ENCODE measurements around the gene AGAP9. TPM values are rescaled to one million over a fixed set of nuclear protein-coding genes. Genes with fewer than 3 reads are reported as not detected.
A peak's percentile ranks its signal among the peaks of the same experiment; 100 is the strongest.
"Not testable (repeated sequence)": the region's sequence is repeated elsewhere in the genome, so short reads cannot be mapped to it uniquely, and the experiment has no call there.

The AGAP9 gene
- total and polyA plus RNA-seq, 2 experiments from 2014 or later = 2.6 to 3.7 TPM

GRCh38 chr10:47485943-47486342 lies 37.5 kb downstream of the AGAP9 start:
- H3K9me3 ChIP-seq (ENCODE audit: low read depth); in situ Hi-C loops (cut with MboI); H3K4me3 ChIP-seq; H3K27me3 ChIP-seq (replicated peaks; ENCODE audit: insufficient read depth); H3K4me2 ChIP-seq (ENCODE audit: unreplicated experiment); H2AFZ ChIP-seq; H3K9me2 ChIP-seq (ENCODE audit: insufficient read depth); H3K36me3 ChIP-seq (ENCODE audit: low read depth); H4K20me1 ChIP-seq (ENCODE audit: insufficient read depth); H3F3A ChIP-seq (ENCODE audit: insufficient read depth); H3K79me2 ChIP-seq (ENCODE audit: insufficient read depth); H3K4me1 ChIP-seq (ENCODE audit: insufficient read depth): not testable (repeated sequence)
- Histone ChIP-seq H3K9ac (peak overlapping the region; percentile 18; the same call in 1 of the 2 replicates), H3K27ac (peak overlapping the region; percentile 60)
- WGBS, 2 experiments (ENCODE audit: low coverage in 1 of 2, low lambda C conversion rate in 2 of 2, missing lambda C conversion rate in 2 of 2) = 0 to 25% methylated on average over 3 to 4 of the region's 4 CpGs
- DNase-seq = peak; percentile 77

- in situ Hi-C loops (cut with MboI); H4K20me1 ChIP-seq (ENCODE audit: insufficient read depth): not testable (repeated sequence)
- 94 to 96% methylated on average over 11 of the region's 11 CpGs for WGBS, 2 experiments (ENCODE audit: low coverage in 1 of 2, low lambda C conversion rate in 2 of 2, missing lambda C conversion rate in 2 of 2)
Measured at GRCh38 chr10:47484786-47485185, 38.7 kb downstream of the AGAP9 start.

GRCh38 chr10:47483923-47484322 lies 39.5 kb downstream of the AGAP9 start, which contains the start of gene ANXA8:
TSS of gene ANXA8 (minus strand) at chr10:47484115. CDS start at chr10:47483933, 182 bp downstream.
- H3K9me3 ChIP-seq (ENCODE audit: low read depth); H4K20me1 ChIP-seq (ENCODE audit: insufficient read depth); H3K27ac ChIP-seq; H2AFZ ChIP-seq; H3F3A ChIP-seq (ENCODE audit: insufficient read depth); DNase-seq; in situ Hi-C loops (cut with MboI); H3K4me3 ChIP-seq; H3K4me2 ChIP-seq (ENCODE audit: unreplicated experiment); H3K27me3 ChIP-seq (replicated peaks; ENCODE audit: insufficient read depth); H3K9me2 ChIP-seq (ENCODE audit: insufficient read depth); H3K9ac ChIP-seq; H3K4me1 ChIP-seq (ENCODE audit: insufficient read depth); H3K36me3 ChIP-seq (ENCODE audit: low read depth); H3K79me2 ChIP-seq (ENCODE audit: insufficient read depth): not testable (repeated sequence)
- 80 to 87% methylated on average over 3 to 8 of the region's 11 CpGs for WGBS, 2 experiments (ENCODE audit: low coverage in 1 of 2, low lambda C conversion rate in 2 of 2, missing lambda C conversion rate in 2 of 2)

More at GRCh38 chr10:47484786-47485185, 38.7 kb downstream of the AGAP9 start:
- not testable (repeated sequence) for H3K4me2 ChIP-seq (ENCODE audit: unreplicated experiment); H3K27me3 ChIP-seq (replicated peaks; ENCODE audit: insufficient read depth); H3K27ac ChIP-seq; H3K4me1 ChIP-seq (ENCODE audit: insufficient read depth); H3K9me3 ChIP-seq (ENCODE audit: low read depth); H3K4me3 ChIP-seq; H3K79me2 ChIP-seq (ENCODE audit: insufficient read depth); H2AFZ ChIP-seq; H3K9me2 ChIP-seq (ENCODE audit: insufficient read depth); H3K9ac ChIP-seq; H3K36me3 ChIP-seq (ENCODE audit: low read depth); H3F3A ChIP-seq (ENCODE audit: insufficient read depth); DNase-seq

- H3K27me3 ChIP-seq (replicated peaks; ENCODE audit: insufficient read depth); H4K20me1 ChIP-seq (ENCODE audit: insufficient read depth); H3K4me1 ChIP-seq (ENCODE audit: insufficient read depth); H3F3A ChIP-seq (ENCODE audit: insufficient read depth); H3K9ac ChIP-seq; DNase-seq; H2AFZ ChIP-seq; H3K79me2 ChIP-seq (ENCODE audit: insufficient read depth); H3K4me2 ChIP-seq (ENCODE audit: unreplicated experiment); H3K4me3 ChIP-seq; H3K9me2 ChIP-seq (ENCODE audit: insufficient read depth); H3K9me3 ChIP-seq (ENCODE audit: low read depth); in situ Hi-C loops (cut with MboI); H3K36me3 ChIP-seq (ENCODE audit: low read depth): not testable (repeated sequence)
- H3K27ac ChIP-seq = 0 out of 2 replicates have a peak overlapping the region, but pooled peaks have one; percentile 92
- no CpG with 5 or more reads among the region's 1 CpG for WGBS, 2 experiments (ENCODE audit: low coverage in 1 of 2, low lambda C conversion rate in 2 of 2, missing lambda C conversion rate in 2 of 2)
Measured at GRCh38 chr10:47482367-47482766, 41.1 kb downstream of the AGAP9 start.

GRCh38 chr10:47481768-47482181 lies 41.7 kb downstream of the AGAP9 start:
- H3K79me2 ChIP-seq (ENCODE audit: insufficient read depth); H3K9me2 ChIP-seq (ENCODE audit: insufficient read depth); H3K4me2 ChIP-seq (ENCODE audit: unreplicated experiment); H3K36me3 ChIP-seq (ENCODE audit: low read depth); H3K4me1 ChIP-seq (ENCODE audit: insufficient read depth); H3K4me3 ChIP-seq; H3F3A ChIP-seq (ENCODE audit: insufficient read depth); in situ Hi-C loops (cut with MboI); H3K27me3 ChIP-seq (replicated peaks; ENCODE audit: insufficient read depth); H4K20me1 ChIP-seq (ENCODE audit: insufficient read depth); H3K9me3 ChIP-seq (ENCODE audit: low read depth); H2AFZ ChIP-seq: not testable (repeated sequence)
- peak; percentile 29 for DNase-seq
- Histone ChIP-seq H3K9ac (peak overlapping the region; percentile 70), H3K27ac (peak overlapping the region; percentile 92)
- 74 to 76% methylated on average over 5 of the region's 6 CpGs for WGBS, 2 experiments (ENCODE audit: low coverage in 1 of 2, low lambda C conversion rate in 2 of 2, missing lambda C conversion rate in 2 of 2)

- H2AFZ ChIP-seq; in situ Hi-C loops (cut with MboI); H4K20me1 ChIP-seq (ENCODE audit: insufficient read depth); H3K9me3 ChIP-seq (ENCODE audit: low read depth); H3K4me2 ChIP-seq (ENCODE audit: unreplicated experiment); H3K27me3 ChIP-seq (replicated peaks; ENCODE audit: insufficient read depth); H3K4me3 ChIP-seq; H3K4me1 ChIP-seq (ENCODE audit: insufficient read depth); H3F3A ChIP-seq (ENCODE audit: insufficient read depth); H3K36me3 ChIP-seq (ENCODE audit: low read depth); H3K79me2 ChIP-seq (ENCODE audit: insufficient read depth); H3K9me2 ChIP-seq (ENCODE audit: insufficient read depth): not testable (repeated sequence)
- peak overlapping the region; percentile 70 for H3K9ac ChIP-seq
- DNase-seq = peak; percentile 77
- 34 to 45% methylated on average over 6 of the region's 10 CpGs for WGBS, 2 experiments (ENCODE audit: low coverage in 1 of 2, low lambda C conversion rate in 2 of 2, missing lambda C conversion rate in 2 of 2)
- peak overlapping the region; percentile 92 for H3K27ac ChIP-seq
Measured at GRCh38 chr10:47481182-47481766, 42.2 kb downstream of the AGAP9 start.

- H3K4me3 ChIP-seq; H3F3A ChIP-seq (ENCODE audit: insufficient read depth); H3K36me3 ChIP-seq (ENCODE audit: low read depth); in situ Hi-C loops (cut with MboI); H3K9me3 ChIP-seq (ENCODE audit: low read depth); H3K27me3 ChIP-seq (replicated peaks; ENCODE audit: insufficient read depth); H3K27ac ChIP-seq; H3K9me2 ChIP-seq (ENCODE audit: insufficient read depth); H3K4me2 ChIP-seq (ENCODE audit: unreplicated experiment); H3K9ac ChIP-seq; H4K20me1 ChIP-seq (ENCODE audit: insufficient read depth); DNase-seq; H3K79me2 ChIP-seq (ENCODE audit: insufficient read depth); H2AFZ ChIP-seq; H3K4me1 ChIP-seq (ENCODE audit: insufficient read depth): not testable (repeated sequence)
- 7 to 20% methylated on average over 1 to 2 of the region's 3 CpGs for WGBS, 2 experiments (ENCODE audit: low coverage in 1 of 2, low lambda C conversion rate in 2 of 2, missing lambda C conversion rate in 2 of 2)
Measured at GRCh38 chr10:47480133-47480532, 43.3 kb downstream of the AGAP9 start.

GRCh38 chr10:47478114-47478513 lies 45.3 kb downstream of the AGAP9 start:
- H3F3A ChIP-seq (ENCODE audit: insufficient read depth); H3K9ac ChIP-seq; H3K4me3 ChIP-seq; H3K27ac ChIP-seq; H3K9me2 ChIP-seq (ENCODE audit: insufficient read depth); H3K79me2 ChIP-seq (ENCODE audit: insufficient read depth); H4K20me1 ChIP-seq (ENCODE audit: insufficient read depth); H3K4me1 ChIP-seq (ENCODE audit: insufficient read depth); H3K27me3 ChIP-seq (replicated peaks; ENCODE audit: insufficient read depth); H3K36me3 ChIP-seq (ENCODE audit: low read depth); in situ Hi-C loops (cut with MboI); H2AFZ ChIP-seq; H3K4me2 ChIP-seq (ENCODE audit: unreplicated experiment); H3K9me3 ChIP-seq (ENCODE audit: low read depth); DNase-seq: not testable (repeated sequence)
- 84 to 100% methylated on average over 2 to 4 of the region's 5 CpGs for WGBS, 2 experiments (ENCODE audit: low coverage in 1 of 2, low lambda C conversion rate in 2 of 2, missing lambda C conversion rate in 2 of 2)

Data from GM23248 (cell line).